Glutamatergic neuron (in vitro differentiated cells): ENCODE measurements around the gene UGT1A7. TPM values are rescaled to one million over a fixed set of nuclear protein-coding genes. Genes with fewer than 3 reads are reported as not detected.

Source experiments
- DNase-seq: peaks from one replicate; pipeline ENCODE4 v3.0.0; 2022
- H3K27ac Mint-ChIP-seq: one replicate; pipeline ENCODE4 v1.8.0; 2020; ENCODE audit warnings: mild to moderate bottlenecking, mixed read lengths, inconsistent platforms; ENCODE audit not compliant: unreplicated experiment
- H3K27me3 Mint-ChIP-seq: one replicate; pipeline ENCODE4 v1.8.0; 2020; ENCODE audit warnings: mild to moderate bottlenecking, moderate library complexity, mixed read lengths, inconsistent platforms; ENCODE audit not compliant: unreplicated experiment
- H3K36me3 Mint-ChIP-seq: one replicate; pipeline ENCODE4 v1.8.0; 2020; ENCODE audit warnings: mild to moderate bottlenecking, mixed read lengths, inconsistent platforms; ENCODE audit not compliant: unreplicated experiment
- H3K4me1 Mint-ChIP-seq: one replicate; pipeline ENCODE4 v1.8.0; 2020; ENCODE audit warnings: mild to moderate bottlenecking, low read depth, mixed read lengths, inconsistent platforms; ENCODE audit not compliant: unreplicated experiment
- H3K4me3 Mint-ChIP-seq: one replicate; pipeline ENCODE4 v1.8.0; 2020; ENCODE audit warnings: mild to moderate bottlenecking, mixed read lengths, inconsistent platforms; ENCODE audit not compliant: unreplicated experiment
- H3K9me3 Mint-ChIP-seq: one replicate; pipeline ENCODE4 v1.8.0; 2020; ENCODE audit warnings: mild to moderate bottlenecking, moderate library complexity, mixed read lengths, inconsistent platforms; ENCODE audit not compliant: unreplicated experiment
- CTCF ChIP-seq: fragments of 200-600 bp; sonication (generic); IDR thresholded peaks from one replicate; pipeline ENCODE4 v1.5.0; 2021; ENCODE audit not compliant: partially characterized antibody, unreplicated experiment
- total RNA-seq: library from RNA; stranded (reverse); fragmentation: NEBNext Ultra II Directional; extraction: Animal tissue kit (Norgen Biotek cat#: 25700); gene quantifications from one replicate; pipeline ENCODE4 v1.2.1, GENCODE V29; 2021; ENCODE audit not compliant: unreplicated experiment

The UGT1A7 gene
- total RNA-seq, 1 donor from 2014 or later, result not detected

- no peak overlapping the region for H3K4me3 Mint-ChIP-seq
- H3K27me3 Mint-ChIP-seq, result peaks cover 4% of the 10 kb centered on the region
- H3K9me3 Mint-ChIP-seq, result peaks cover 9% of the 10 kb centered on the region
- H3K36me3 Mint-ChIP-seq, result no peaks in the 10 kb centered on the region
- no peak for TF ChIP-seq CTCF
- H3K27ac Mint-ChIP-seq, result no peak overlapping the region
- no peak for DNase-seq
- H3K4me1 Mint-ChIP-seq, result peaks cover 3% of the 10 kb centered on the region
Measured at GRCh38 chr2:233799716-233800115, 118.0 kb downstream of the UGT1A7 start.

GRCh38 chr2:233800208-233800607, 118.5 kb downstream of the UGT1A7 start:
- no peak overlapping the region for H3K4me3 Mint-ChIP-seq
- H3K9me3 Mint-ChIP-seq, result peaks cover 4% of the 10 kb centered on the region
- DNase-seq, result no peak
- H3K36me3 Mint-ChIP-seq, result no peaks in the 10 kb centered on the region
- no peak overlapping the region for H3K27ac Mint-ChIP-seq
- TF ChIP-seq CTCF, result no peak
- peaks cover 4% of the 10 kb centered on the region for H3K27me3 Mint-ChIP-seq
- peaks cover 3% of the 10 kb centered on the region for H3K4me1 Mint-ChIP-seq

- peaks cover 4% of the 10 kb centered on the region for H3K27me3 Mint-ChIP-seq
- no peak for DNase-seq
Measured at GRCh38 chr2:233801357-233802131, 119.8 kb downstream of the UGT1A7 start.

GRCh38 chr2:233802132-233802815, 120.6 kb downstream of the UGT1A7 start:
- no peak for TF ChIP-seq CTCF
- Mint-ChIP-seq H3K9me3 (peaks cover 4% of the 10 kb centered on the region), H3K4me3 (no peak overlapping the region), H3K27ac (no peak overlapping the region), H3K36me3 (no peaks in the 10 kb centered on the region), H3K27me3 (peaks cover 4% of the 10 kb centered on the region), H3K4me1 (peaks cover 3% of the 10 kb centered on the region)
- no peak for DNase-seq

More at GRCh38 chr2:233801357-233802131, 119.8 kb downstream of the UGT1A7 start:
- Mint-ChIP-seq H3K27ac (no peak overlapping the region), H3K4me1 (peaks cover 3% of the 10 kb centered on the region), H3K36me3 (no peaks in the 10 kb centered on the region), H3K4me3 (no peak overlapping the region), H3K9me3 (peaks cover 4% of the 10 kb centered on the region)
- no peak for TF ChIP-seq CTCF

- Mint-ChIP-seq H3K4me3 (no peak overlapping the region), H3K36me3 (no peaks in the 10 kb centered on the region), H3K9me3 (peaks cover 2% of the 10 kb centered on the region), H3K27me3 (peaks cover 4% of the 10 kb centered on the region), H3K4me1 (peaks cover 3% of the 10 kb centered on the region), H3K27ac (no peak overlapping the region)
- TF ChIP-seq CTCF, result no peak
- DNase-seq, result no peak
Measured at GRCh38 chr2:233803292-233803911, 121.7 kb downstream of the UGT1A7 start.
